CD4-positive, alpha-beta T cell (primary cell): ENCODE data around the gene SNX19. TPM values are rescaled to one million over a fixed set of nuclear protein-coding genes. Genes with fewer than 3 reads are reported as not detected.

Experiments
- ATAC-seq: fragments of 200-7000 bp; cut with Tn5 transposase; one replicate; pipeline ENCODE4 v1.10.0; 2022; ENCODE audit warnings: mild to moderate bottlenecking; ENCODE audit not compliant: poor library complexity
- CTCF ChIA-PET: fragments of 350-600 bp; sonication (Branson Sonifier 250); formaldehyde crosslinking; loops from one replicate; lab custom pipeline; 2021; ENCODE audit warnings: antibody characterized with exemption, inconsistent platforms; lab: Charles Lee
- POLR2A ChIA-PET: fragments of 350-600 bp; sonication (Branson Sonifier 250); formaldehyde crosslinking; loops from one replicate; lab custom pipeline; 2021; ENCODE audit warnings: antibody characterized with exemption, inconsistent platforms; lab: Charles Lee
- DNase-seq, 14 experiments: peaks; one replicate each; pipeline ENCODE4 v3.0.0-alpha.2; 2013 to 2020; ENCODE audit warnings: mixed read lengths in 2 of 14
- H3K27ac ChIP-seq, 2 donors: one replicate each; pipeline versions ENCODE4 v1.5.1 to v1.7.0; 2013; ENCODE audit warnings: low read length in 2 of 2, low read depth in 1 of 2, mild to moderate bottlenecking in 1 of 2
- H3K27me3 ChIP-seq, 2 experiments: 1 replicate in 1 of 2; 2 replicates in 1 of 2; pipeline versions ENCODE4 v1.6.1 to v1.7.0; 2013; ENCODE audit warnings: low read length in 2 of 2, control low read depth in 1 of 2, mild to moderate bottlenecking in 1 of 2, moderate library complexity in 1 of 2; ENCODE audit not compliant: insufficient read depth in 2 of 2, control insufficient read depth in 1 of 2
- H3K36me3 ChIP-seq: one replicate; pipeline ENCODE4 v1.6.1; 2013; ENCODE audit warnings: low read length, control low read depth; ENCODE audit not compliant: insufficient read depth
- H3K4me1 ChIP-seq: one replicate; pipeline ENCODE4 v1.6.1; 2013; ENCODE audit warnings: low read length, control low read depth; ENCODE audit not compliant: insufficient read depth
- H3K4me3 ChIP-seq: one replicate; pipeline ENCODE4 v1.5.1; 2013; ENCODE audit warnings: mild to moderate bottlenecking, low read length, moderate library complexity
- H3K9me3 ChIP-seq, 2 experiments: 1 replicate in 1 of 2; 2 replicates in 1 of 2; pipeline versions ENCODE4 v1.6.1 to v1.7.0; 2013; ENCODE audit warnings: low read length in 2 of 2, mild to moderate bottlenecking in 2 of 2, control low read depth in 1 of 2, moderate library complexity in 1 of 2; ENCODE audit not compliant: control insufficient read depth in 1 of 2, insufficient read depth in 1 of 2
- H3K27ac Mint-ChIP-seq: one replicate; pipeline ENCODE4 v1.8.0; 2020; ENCODE audit warnings: mixed read lengths
- H3K27me3 Mint-ChIP-seq: one replicate; pipeline ENCODE4 v1.8.0; 2021; ENCODE audit warnings: mixed read lengths
- H3K36me3 Mint-ChIP-seq: one replicate; pipeline ENCODE4 v1.8.0; 2021; ENCODE audit warnings: low read depth, mixed read lengths
- H3K4me1 Mint-ChIP-seq: one replicate; pipeline ENCODE4 v1.8.0; 2021; ENCODE audit warnings: low read depth, mixed read lengths
- H3K4me3 Mint-ChIP-seq: one replicate; pipeline ENCODE4 v1.8.0; 2020; ENCODE audit warnings: mild to moderate bottlenecking, mixed read lengths
- H3K9me3 Mint-ChIP-seq: one replicate; pipeline ENCODE4 v1.8.0; 2020; ENCODE audit warnings: mixed read lengths
- CTCF ChIP-seq: fragments of 200-600 bp; IDR thresholded peaks from one replicate; pipeline ENCODE4 v1.8.0; 2022; ENCODE audit warnings: antibody characterized with exemption, mild to moderate bottlenecking
- intact Hi-C, 2 experiments: fragments of 100-400 bp; cut with DNase I in 1 of 2; cut with micrococcal nuclease in 1 of 2; formaldehyde crosslinking; loops; one replicate each; pipeline versions ENCODE4 v1.15.1 to v1.9.0; 2023 to 2025; cut with DNase I, micrococcal nuclease
- total RNA-seq, 174 experiments: library from RNA in 2 of 174; stranded (reverse) in 2 of 174; gene quantifications; one replicate each; pipeline ENCODE4 v1.2.3 and lab custom pipeline; 2021 to 2026

Gene SNX19
- total RNA-seq, 2 experiments from 2014 or later: 41.2 to 43.8 TPM

- Histone ChIP-seq H3K4me1 (peaks cover 28% of the 10 kb centered on the region), H3K9me3 (peaks cover 18 to 25% of the 10 kb centered on the region in 2 experiments), H3K27me3 (no peaks in the 10 kb centered on the region), H3K4me3 (no peak overlapping the region), H3K36me3 (peaks cover 50% of the 10 kb centered on the region), H3K27ac (no peak overlapping the region)
- Mint-ChIP-seq H3K9me3 (peaks cover 6% of the 10 kb centered on the region), H3K36me3 (peaks cover 81% of the 10 kb centered on the region), H3K27ac (no peak overlapping the region), H3K4me3 (peak overlapping the region; percentile 35), H3K27me3 (no peaks in the 10 kb centered on the region), H3K4me1 (peaks cover 69% of the 10 kb centered on the region)
- ChIA-PET CTCF (no interaction called here), POLR2A (no interaction called here)
- DNase-seq: no peak
- no peak for TF ChIP-seq CTCF
- intact Hi-C loops: loop anchor here in 1 of 2 experiments (10.0 kb wide), 2 partner anchors 838 to 1018 kb away; partner anchors contain the start of gene NFRKB
- no peak for ATAC-seq
These were observed 3.0 kb downstream of the SNX19 start for GRCh38 chr11:130913268-130913667.

- H3K4me1 Mint-ChIP-seq: peaks cover 68% of the 10 kb centered on the region
- intact Hi-C loops: loop anchor here in 1 of 2 experiments (10.0 kb wide), 2 partner anchors 838 to 1018 kb away; partner anchors contain the start of gene NFRKB
These were observed 3.7 kb downstream of the SNX19 start for GRCh38 chr11:130912552-130912951.

GRCh38 chr11:130911306-130911705 is 5.0 kb downstream of the SNX19 start:
- intact Hi-C loops: loop anchor here in 1 of 2 experiments (10.0 kb wide), 2 partner anchors 837 to 1017 kb away; partner anchors contain the start of gene NFRKB
- Histone ChIP-seq H3K36me3 (peaks cover 69% of the 10 kb centered on the region), H3K4me1 (peaks cover 21% of the 10 kb centered on the region), H3K27me3 (no peaks in the 10 kb centered on the region), H3K4me3 (no peak overlapping the region), H3K27ac (no peak overlapping the region), H3K9me3 (peaks cover 18 to 25% of the 10 kb centered on the region in 2 experiments)
- CTCF ChIA-PET: interaction anchor here (1.3 kb wide), 1 partner anchor 17 kb away, joined by 5 read pairs; no protein-coding TSS in a partner anchor
- Mint-ChIP-seq H3K27me3 (no peaks in the 10 kb centered on the region), H3K9me3 (peaks cover 6% of the 10 kb centered on the region), H3K27ac (no peak overlapping the region), H3K4me1 (peaks cover 61% of the 10 kb centered on the region), H3K36me3 (peaks cover 95% of the 10 kb centered on the region), H3K4me3 (no peak overlapping the region)
- ATAC-seq (no peak), DNase-seq (no peak)
- POLR2A ChIA-PET: no interaction called here
- no peak for TF ChIP-seq CTCF

More at GRCh38 chr11:130912552-130912951, 3.7 kb downstream of the SNX19 start:
- TF ChIP-seq CTCF: no peak
- Mint-ChIP-seq H3K4me3 (peak overlapping the region; percentile 54), H3K9me3 (peaks cover 6% of the 10 kb centered on the region), H3K27ac (no peak overlapping the region), H3K27me3 (no peaks in the 10 kb centered on the region), H3K36me3 (peaks cover 88% of the 10 kb centered on the region)
- Histone ChIP-seq H3K27ac (no peak overlapping the region), H3K27me3 (no peaks in the 10 kb centered on the region), H3K4me3 (no peak overlapping the region), H3K4me1 (peaks cover 28% of the 10 kb centered on the region), H3K9me3 (peaks cover 18 to 25% of the 10 kb centered on the region in 2 experiments), H3K36me3 (peaks cover 57% of the 10 kb centered on the region)
- no peak for ATAC-seq
- POLR2A ChIA-PET: no interaction called here
- no peak for DNase-seq
- CTCF ChIA-PET: interaction anchor here (1.3 kb wide), 1 partner anchor 18 kb away, joined by 5 read pairs; no protein-coding TSS in a partner anchor
